ENCODE results near the gene RAB40A. TPM values are rescaled to one million over a fixed set of nuclear protein-coding genes. Genes with fewer than 3 reads are reported as not detected.

The RAB40A gene
- total RNA-seq, 1 donor from 2014 or later, result 0.36 TPM

DNA sequence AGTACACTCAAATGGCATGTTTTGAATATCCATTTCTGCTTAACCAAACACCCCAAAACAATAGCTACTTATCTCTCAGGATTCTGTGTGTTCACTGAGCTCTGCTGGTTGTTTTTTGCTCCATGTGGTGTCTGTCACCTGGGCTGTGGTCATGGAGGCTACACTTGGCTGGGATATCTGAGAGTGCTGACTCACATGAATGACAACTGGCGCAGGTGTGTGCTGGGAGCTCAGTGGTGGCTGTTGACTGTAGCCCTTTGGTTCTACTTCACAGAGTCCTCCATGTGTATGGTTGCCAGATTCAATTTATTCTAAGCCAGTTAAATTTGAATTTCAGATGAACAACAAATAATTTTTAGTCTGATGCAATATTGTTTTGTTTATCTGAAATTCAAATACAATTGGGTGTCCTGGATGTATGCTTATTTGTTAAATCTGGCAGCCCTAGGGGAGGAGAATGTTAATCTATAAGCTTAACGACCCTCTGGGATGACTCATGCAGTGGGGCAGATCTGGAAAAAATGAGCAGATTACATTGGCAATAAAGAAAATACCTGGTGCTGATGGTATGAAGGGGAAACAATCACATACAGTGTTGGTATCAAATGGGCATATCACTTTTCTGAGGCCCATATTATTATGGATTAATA, 37.8 kb upstream of the RAB40A start:
- Mint-ChIP-seq H3K9me3 (ENCODE audit: unreplicated experiment) (no peaks in the 10 kb centered on the region), H3K36me3 (ENCODE audit: low read depth, unreplicated experiment) (no peaks in the 10 kb centered on the region), H3K27ac (ENCODE audit: unreplicated experiment) (no peak overlapping the region), H3K4me1 (ENCODE audit: unreplicated experiment) (no peaks in the 10 kb centered on the region), H3K4me3 (ENCODE audit: unreplicated experiment) (no peak overlapping the region), H3K27me3 (ENCODE audit: unreplicated experiment) (no peaks in the 10 kb centered on the region)
- TF ChIP-seq, protein P1, sequence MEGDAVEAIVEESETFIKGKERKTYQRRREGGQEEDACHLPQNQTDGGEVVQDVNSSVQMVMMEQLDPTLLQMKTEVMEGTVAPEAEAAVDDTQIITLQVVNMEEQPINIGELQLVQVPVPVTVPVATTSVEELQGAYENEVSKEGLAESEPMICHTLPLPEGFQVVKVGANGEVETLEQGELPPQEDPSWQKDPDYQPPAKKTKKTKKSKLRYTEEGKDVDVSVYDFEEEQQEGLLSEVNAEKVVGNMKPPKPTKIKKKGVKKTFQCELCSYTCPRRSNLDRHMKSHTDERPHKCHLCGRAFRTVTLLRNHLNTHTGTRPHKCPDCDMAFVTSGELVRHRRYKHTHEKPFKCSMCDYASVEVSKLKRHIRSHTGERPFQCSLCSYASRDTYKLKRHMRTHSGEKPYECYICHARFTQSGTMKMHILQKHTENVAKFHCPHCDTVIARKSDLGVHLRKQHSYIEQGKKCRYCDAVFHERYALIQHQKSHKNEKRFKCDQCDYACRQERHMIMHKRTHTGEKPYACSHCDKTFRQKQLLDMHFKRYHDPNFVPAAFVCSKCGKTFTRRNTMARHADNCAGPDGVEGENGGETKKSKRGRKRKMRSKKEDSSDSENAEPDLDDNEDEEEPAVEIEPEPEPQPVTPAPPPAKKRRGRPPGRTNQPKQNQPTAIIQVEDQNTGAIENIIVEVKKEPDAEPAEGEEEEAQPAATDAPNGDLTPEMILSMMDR (IDR thresholded peaks at IDR 0.05; ENCODE audit: unreplicated experiment), result no peak
- no peak for DNase-seq (ENCODE audit: low spot score)

DNA sequence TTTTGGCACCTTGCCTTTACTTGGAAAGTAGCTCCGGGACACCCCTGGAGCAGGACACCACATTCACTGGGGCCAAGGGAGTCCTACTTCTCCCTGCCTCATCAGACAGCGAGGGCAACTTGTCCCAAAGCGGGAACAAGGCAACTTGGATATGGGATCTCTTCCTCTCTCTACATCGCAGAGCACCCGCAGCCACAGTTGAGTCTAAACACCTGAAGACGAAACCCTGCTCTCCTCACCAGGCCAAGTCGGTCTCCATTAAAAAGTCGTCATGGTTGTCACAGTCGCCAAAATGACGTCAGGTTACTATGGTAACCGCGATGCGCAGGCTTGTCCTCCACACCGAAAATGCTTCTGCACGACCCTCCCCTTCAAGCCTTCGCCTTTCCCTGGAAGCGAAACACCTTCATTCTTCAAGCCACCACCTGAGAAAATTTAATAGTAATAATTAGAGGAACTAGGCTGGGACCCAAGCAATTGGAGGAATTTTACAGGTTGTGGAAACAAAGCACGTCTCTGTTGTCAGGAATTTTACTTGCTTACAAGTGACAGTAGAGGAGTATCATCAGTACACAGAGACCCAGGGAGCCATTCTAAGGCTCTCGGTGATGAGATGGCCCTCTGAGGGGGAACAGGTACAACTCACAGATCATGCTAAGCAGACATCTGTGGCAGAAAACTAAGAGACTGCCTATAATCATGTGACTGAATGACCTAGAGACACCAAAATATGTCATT, 35.6 kb upstream of the RAB40A start:
- Mint-ChIP-seq H3K36me3 (ENCODE audit: low read depth, unreplicated experiment) (no peaks in the 10 kb centered on the region), H3K4me3 (ENCODE audit: unreplicated experiment) (peak overlapping the region; percentile 95), H3K27ac (ENCODE audit: unreplicated experiment) (peak overlapping the region; percentile 96), H3K9me3 (ENCODE audit: unreplicated experiment) (no peaks in the 10 kb centered on the region), H3K4me1 (ENCODE audit: unreplicated experiment) (no peaks in the 10 kb centered on the region), H3K27me3 (ENCODE audit: unreplicated experiment) (no peaks in the 10 kb centered on the region)
- peak; percentile 59 for DNase-seq (ENCODE audit: low spot score)
- TF ChIP-seq, protein P1 (IDR thresholded peaks at IDR 0.05; ENCODE audit: unreplicated experiment), result no peak

DNA sequence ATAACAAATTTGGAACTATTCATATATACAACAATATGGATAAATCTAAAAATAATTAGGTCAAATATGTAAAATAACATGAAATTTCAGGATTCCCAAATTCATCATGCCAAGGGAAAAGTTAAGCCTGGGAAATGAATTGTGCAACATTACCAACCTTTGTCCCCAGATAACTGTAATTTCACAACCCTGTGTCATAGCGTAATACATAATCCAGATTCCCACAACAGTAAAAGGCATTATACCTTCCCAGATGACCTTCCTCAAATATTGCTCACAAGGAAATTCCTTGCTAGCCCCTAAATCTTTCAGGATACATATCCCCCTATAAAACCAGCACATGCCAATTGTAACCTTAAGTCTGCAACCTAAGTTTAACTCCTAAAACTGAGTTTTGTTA, 32.9 kb upstream of the RAB40A start:
- Mint-ChIP-seq H3K27ac (ENCODE audit: unreplicated experiment) (no peak overlapping the region), H3K9me3 (ENCODE audit: unreplicated experiment) (no peaks in the 10 kb centered on the region), H3K4me1 (ENCODE audit: unreplicated experiment) (no peaks in the 10 kb centered on the region)

DNA sequence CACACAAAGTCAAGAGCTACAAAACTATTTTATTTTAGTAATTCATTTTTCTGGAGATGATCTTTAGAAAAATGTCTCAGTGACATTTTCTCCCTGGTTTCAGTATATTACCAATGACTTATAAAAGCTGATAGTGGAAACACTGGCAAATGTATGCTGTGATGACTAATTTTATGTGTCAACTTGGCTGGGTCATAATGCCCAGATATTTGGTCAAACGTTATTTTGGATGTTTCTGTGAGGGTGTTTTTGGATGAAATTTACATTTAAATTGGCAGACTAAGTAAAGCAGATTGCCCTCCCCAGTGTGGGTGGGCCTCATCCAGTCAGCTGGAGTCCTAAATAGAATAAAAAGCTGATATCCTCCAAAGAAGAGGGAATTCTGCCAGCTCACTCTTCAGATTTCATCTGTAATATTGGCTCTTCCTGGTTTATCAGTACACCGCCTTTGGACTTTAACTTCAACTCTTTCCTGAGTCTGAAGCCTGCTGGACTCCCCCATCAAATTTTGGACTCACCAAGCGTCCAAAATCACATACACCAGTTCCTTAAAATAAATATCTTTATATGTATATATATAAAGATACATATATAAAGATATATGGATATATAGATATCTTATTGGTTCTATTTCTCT, 31.2 kb upstream of the RAB40A start:
- Mint-ChIP-seq H3K27me3 (ENCODE audit: unreplicated experiment) (peaks cover 1% of the 10 kb centered on the region), H3K9me3 (ENCODE audit: unreplicated experiment) (no peaks in the 10 kb centered on the region), H3K27ac (ENCODE audit: unreplicated experiment) (no peak overlapping the region), H3K4me1 (ENCODE audit: unreplicated experiment) (no peaks in the 10 kb centered on the region), H3K4me3 (ENCODE audit: unreplicated experiment) (no peak overlapping the region), H3K36me3 (ENCODE audit: low read depth, unreplicated experiment) (no peaks in the 10 kb centered on the region)
- no peak for DNase-seq (ENCODE audit: low spot score)
- TF ChIP-seq, protein P1 (IDR thresholded peaks at IDR 0.05; ENCODE audit: unreplicated experiment), result no peak

More for the DNA sequence above, 32.9 kb upstream of the RAB40A start:
- no peak for DNase-seq (ENCODE audit: low spot score)
- H3K36me3 Mint-ChIP-seq (ENCODE audit: low read depth, unreplicated experiment), result no peaks in the 10 kb centered on the region
- peaks cover under 1% of the 10 kb centered on the region for H3K27me3 Mint-ChIP-seq (ENCODE audit: unreplicated experiment)
- no peak overlapping the region for H3K4me3 Mint-ChIP-seq (ENCODE audit: unreplicated experiment)
- TF ChIP-seq, protein P1 (IDR thresholded peaks at IDR 0.05; ENCODE audit: unreplicated experiment), result no peak

DNA sequence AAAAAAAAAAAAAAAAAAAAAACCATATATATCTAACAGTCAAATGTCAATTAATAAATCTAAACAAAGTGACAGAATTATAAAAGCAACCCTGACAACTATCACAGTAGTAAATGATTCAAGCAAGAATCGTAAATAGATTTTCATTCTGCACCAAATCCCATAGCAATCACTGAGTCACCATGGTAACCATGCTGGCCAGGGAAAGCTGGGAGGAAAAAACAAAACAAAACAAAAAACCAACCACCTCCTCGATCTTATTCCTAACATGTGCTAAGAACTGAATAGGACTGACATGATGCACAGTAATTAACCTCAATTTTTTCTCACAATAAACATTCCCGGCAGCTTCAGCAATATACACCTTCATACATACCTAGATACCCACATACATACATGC, 30.6 kb upstream of the RAB40A start:
- TF ChIP-seq, protein P1 (IDR thresholded peaks at IDR 0.05; ENCODE audit: unreplicated experiment), result no peak
- Mint-ChIP-seq H3K36me3 (ENCODE audit: low read depth, unreplicated experiment) (no peaks in the 10 kb centered on the region), H3K27me3 (ENCODE audit: unreplicated experiment) (peaks cover 1% of the 10 kb centered on the region), H3K27ac (ENCODE audit: unreplicated experiment) (no peak overlapping the region), H3K9me3 (ENCODE audit: unreplicated experiment) (no peaks in the 10 kb centered on the region), H3K4me3 (ENCODE audit: unreplicated experiment) (no peak overlapping the region), H3K4me1 (ENCODE audit: unreplicated experiment) (no peaks in the 10 kb centered on the region)
- no peak for DNase-seq (ENCODE audit: low spot score)
